HUES48 (cell line): Measurements from ENCODE around the gene SRGAP2C.
A peak's percentile ranks its signal among the peaks of the same experiment; 100 is the strongest.
"Not testable (repeated sequence)": the region's sequence is repeated elsewhere in the genome, so short reads cannot be mapped to it uniquely, and the experiment has no call there.

ENCODE experiments used
- H3K27ac ChIP-seq: one replicate; pipeline ENCODE4 v1.7.0; 2013; ENCODE audit warnings: low read depth, low read length, inconsistent platforms
- H3K27me3 ChIP-seq: 2 replicates; pipeline ENCODE4 v1.6.1; 2013; ENCODE audit warnings: mild to moderate bottlenecking, low read length; ENCODE audit not compliant: control insufficient read depth, insufficient read depth
- H3K36me3 ChIP-seq: 2 replicates; pipeline ENCODE4 v1.6.1; 2013; ENCODE audit warnings: low read length; ENCODE audit not compliant: control insufficient read depth, insufficient read depth
- H3K4me1 ChIP-seq: 2 replicates; pipeline ENCODE4 v1.6.1; 2013; ENCODE audit warnings: mild to moderate bottlenecking, low read length; ENCODE audit not compliant: control insufficient read depth, insufficient read depth
- H3K4me3 ChIP-seq: 2 replicates; pipeline ENCODE4 v1.5.1; 2013; ENCODE audit warnings: mild to moderate bottlenecking, low read depth, low read length
- H3K9ac ChIP-seq: 2 replicates; pipeline ENCODE4 v1.6.1; 2013; ENCODE audit warnings: mild to moderate bottlenecking, low read depth, low read length, moderate library complexity
- H3K9me3 ChIP-seq: 2 replicates; pipeline ENCODE4 v1.6.1; 2013; ENCODE audit warnings: low read length; ENCODE audit not compliant: control insufficient read depth, insufficient read depth

SRGAP2C gene

GRCh38 chr1:121392130-121392529, 207.4 kb downstream of the SRGAP2C start:
- H3K4me1 ChIP-seq, H3K9me3 ChIP-seq, H3K27ac ChIP-seq: not testable (repeated sequence)

GRCh38 chr1:121395718-121396201, 211.0 kb downstream of the SRGAP2C start:
- H3K36me3 ChIP-seq, H3K4me1 ChIP-seq, H3K9ac ChIP-seq, H3K27ac ChIP-seq, H3K4me3 ChIP-seq, H3K9me3 ChIP-seq: not testable (repeated sequence)
- H3K27me3 ChIP-seq, result peaks cover 17% of the 10 kb centered on the region; the same call in 1 of the 2 replicates

More at GRCh38 chr1:121392130-121392529, 207.4 kb downstream of the SRGAP2C start:
- not testable (repeated sequence) for H3K9ac ChIP-seq, H3K36me3 ChIP-seq, H3K4me3 ChIP-seq
- peaks cover 12% of the 10 kb centered on the region; the same call in 1 of the 2 replicates for H3K27me3 ChIP-seq

- H3K27ac ChIP-seq, H3K9ac ChIP-seq, H3K4me1 ChIP-seq, H3K36me3 ChIP-seq, H3K9me3 ChIP-seq: not testable (repeated sequence)
- H3K4me3 ChIP-seq, result peak overlapping the region; percentile 56
- peaks cover 17% of the 10 kb centered on the region; the same call in 1 of the 2 replicates for H3K27me3 ChIP-seq
Observed at GRCh38 chr1:121396335-121397081, 211.7 kb downstream of the SRGAP2C start.

- H3K4me1 ChIP-seq, H3K9me3 ChIP-seq, H3K36me3 ChIP-seq, H3K9ac ChIP-seq, H3K27ac ChIP-seq: not testable (repeated sequence)
- H3K4me3 ChIP-seq, result peak overlapping the region; percentile 56; the same call in 1 of the 2 replicates
- H3K27me3 ChIP-seq, result peaks cover 17% of the 10 kb centered on the region; the same call in 1 of the 2 replicates
Observed at GRCh38 chr1:121397101-121397500, 212.3 kb downstream of the SRGAP2C start.

- H3K27me3 ChIP-seq, result peaks cover 17% of the 10 kb centered on the region; the same call in 1 of the 2 replicates
- H3K9me3 ChIP-seq, H3K4me1 ChIP-seq: not testable (repeated sequence)
Observed at GRCh38 chr1:121399193-121399592, 214.4 kb downstream of the SRGAP2C start.

GRCh38 chr1:121400108-121400507, 215.3 kb downstream of the SRGAP2C start:
- H3K4me1 ChIP-seq, H3K9me3 ChIP-seq, H3K4me3 ChIP-seq, H3K9ac ChIP-seq, H3K36me3 ChIP-seq, H3K27ac ChIP-seq: not testable (repeated sequence)
- peaks cover 17% of the 10 kb centered on the region; the same call in 1 of the 2 replicates for H3K27me3 ChIP-seq

More at GRCh38 chr1:121399193-121399592, 214.4 kb downstream of the SRGAP2C start:
- not testable (repeated sequence) for H3K9ac ChIP-seq, H3K36me3 ChIP-seq, H3K4me3 ChIP-seq, H3K27ac ChIP-seq

GRCh38 chr1:121400541-121401310, 216.0 kb downstream of the SRGAP2C start:
- H3K4me3 ChIP-seq, H3K4me1 ChIP-seq, H3K27ac ChIP-seq, H3K9ac ChIP-seq, H3K9me3 ChIP-seq, H3K36me3 ChIP-seq: not testable (repeated sequence)
- peaks cover 14% of the 10 kb centered on the region; the same call in 1 of the 2 replicates for H3K27me3 ChIP-seq

- not testable (repeated sequence) for H3K9me3 ChIP-seq, H3K36me3 ChIP-seq, H3K27ac ChIP-seq, H3K4me1 ChIP-seq
- Histone ChIP-seq H3K4me3 (peak overlapping the region; percentile 59), H3K27me3 (peaks cover 12% of the 10 kb centered on the region; the same call in 1 of the 2 replicates), H3K9ac (peak overlapping the region; percentile 36; the same call in 1 of the 2 replicates)
Observed at GRCh38 chr1:121401375-121401955, 216.7 kb downstream of the SRGAP2C start.

- H3K9me3 ChIP-seq, H3K27ac ChIP-seq, H3K4me3 ChIP-seq, H3K36me3 ChIP-seq, H3K4me1 ChIP-seq, H3K27me3 ChIP-seq, H3K9ac ChIP-seq: not testable (repeated sequence)
Observed at GRCh38 chr1:121403254-121403653, 218.5 kb downstream of the SRGAP2C start.

- H3K4me3 ChIP-seq, result no peak overlapping the region
- H3K36me3 ChIP-seq, result no peaks in the 10 kb centered on the region
- H3K27ac ChIP-seq, result no peak overlapping the region
- H3K4me1 ChIP-seq, result no peaks in the 10 kb centered on the region
- no peaks in the 10 kb centered on the region for H3K9me3 ChIP-seq
- H3K9ac ChIP-seq, result no peak overlapping the region
- H3K27me3 ChIP-seq, result no peaks in the 10 kb centered on the region
Observed at GRCh38 chr1:121408354-121408753, 223.6 kb downstream of the SRGAP2C start.
